Left lobe of liver (tissue), 2 donors: ENCODE results near the gene COG7. TPM values are rescaled to one million over a fixed set of nuclear protein-coding genes. Genes with fewer than 3 reads are reported as not detected.
"Not testable (repeated sequence)": the region's sequence is repeated elsewhere in the genome, so short reads cannot be mapped to it uniquely, and the experiment has no call there.

Experiments
- ATAC-seq: fragments of 200-7000 bp; cut with Tn5 transposase; one replicate; pipeline ENCODE4 v1.9.1; 2020; ENCODE audit warnings: mild to moderate bottlenecking, moderate library complexity
- DNase-seq: peaks from one replicate; pipeline ENCODE4 v3.0.0-alpha.2; 2020; ENCODE audit warnings: low spot score
- total RNA-seq: library from RNA; stranded (reverse); gene quantifications from one replicate; pipeline ENCODE4 v1.2.1, GENCODE V29; 2021
- donor health status: DM: no; HTN: no; CAD: no; lungs with moderate emphysema.
- donor health status: DM: no; HTN: yes; CAD: no.

Gene COG7
- total RNA-seq, 1 donor from 2014 or later, result 6.8 TPM

DNA sequence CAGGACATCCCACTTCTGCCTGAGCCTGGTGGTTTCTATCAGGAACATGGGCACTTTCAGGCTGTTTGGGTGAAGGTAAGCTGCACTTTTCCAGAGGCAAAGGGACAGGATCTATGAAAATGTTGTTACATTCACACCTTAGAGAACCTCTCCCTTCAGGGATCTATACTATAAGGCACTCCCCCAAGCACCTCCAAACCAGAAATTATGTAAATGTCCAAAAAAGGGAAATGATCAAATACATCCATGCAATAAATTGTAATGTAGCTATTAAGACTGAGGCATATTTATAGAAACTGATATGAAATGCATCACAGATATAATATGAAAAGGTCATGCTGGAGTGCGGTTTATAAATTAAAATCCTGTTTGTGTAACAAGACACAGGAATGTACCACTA lies 23.3 kb upstream of the COG7 start:
- ATAC-seq (no peak), DNase-seq (no peak)

DNA sequence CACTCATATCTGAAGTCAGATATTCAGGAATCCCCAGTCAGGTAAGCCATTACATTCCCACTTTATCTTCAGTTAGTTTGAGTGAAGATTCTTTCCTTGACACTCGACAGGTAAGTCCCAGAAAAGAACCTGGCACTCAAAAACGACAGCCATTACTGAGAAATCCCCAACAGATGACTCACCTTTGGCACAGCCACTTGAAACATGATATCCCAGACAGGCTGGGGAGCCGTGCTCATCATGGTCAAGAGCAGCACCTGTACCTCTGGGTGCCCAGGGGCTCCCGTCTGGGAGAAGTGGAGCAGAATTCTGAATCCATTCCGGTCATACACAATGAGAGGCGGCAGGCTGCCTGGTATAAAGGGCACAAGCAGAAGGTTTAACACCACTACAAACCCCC lies 16.8 kb upstream of the COG7 start:
- ATAC-seq, result no peak
- no peak for DNase-seq

DNA sequence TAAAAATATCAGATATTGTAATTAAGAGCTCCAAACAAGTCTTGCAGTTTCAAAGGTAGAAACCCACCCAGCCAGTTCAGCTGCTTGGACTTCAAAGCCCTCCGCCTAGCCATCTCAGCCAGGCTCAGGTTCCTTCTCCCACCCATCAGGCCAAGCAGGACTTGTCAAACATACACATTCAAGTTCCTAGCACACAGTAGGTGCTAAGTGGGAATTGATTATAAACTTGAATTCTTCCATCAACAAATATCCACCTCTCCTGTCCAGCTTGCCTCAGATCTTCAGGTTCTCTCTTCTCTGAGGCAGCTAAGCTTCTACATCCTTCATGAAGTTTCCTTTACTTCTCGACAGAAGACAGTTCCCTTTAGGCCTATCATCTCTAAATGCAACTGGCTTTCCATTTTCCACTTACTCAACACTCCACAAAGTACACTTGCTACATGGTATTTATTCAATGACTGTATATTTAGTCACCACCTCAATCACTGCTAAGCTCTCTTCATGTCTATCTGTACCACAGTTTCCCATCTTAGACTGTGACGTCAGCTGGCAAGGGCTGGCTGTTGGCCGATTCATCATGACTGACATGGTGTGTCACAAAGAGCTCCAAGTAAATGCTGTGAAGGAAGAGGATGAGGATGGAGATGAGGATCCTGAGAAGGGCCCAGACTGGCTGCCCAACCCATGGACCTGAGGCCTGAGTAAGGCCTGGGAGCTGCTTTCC lies 13.3 kb upstream of the COG7 start:
- DNase-seq, result no peak
- no peak for ATAC-seq

DNA sequence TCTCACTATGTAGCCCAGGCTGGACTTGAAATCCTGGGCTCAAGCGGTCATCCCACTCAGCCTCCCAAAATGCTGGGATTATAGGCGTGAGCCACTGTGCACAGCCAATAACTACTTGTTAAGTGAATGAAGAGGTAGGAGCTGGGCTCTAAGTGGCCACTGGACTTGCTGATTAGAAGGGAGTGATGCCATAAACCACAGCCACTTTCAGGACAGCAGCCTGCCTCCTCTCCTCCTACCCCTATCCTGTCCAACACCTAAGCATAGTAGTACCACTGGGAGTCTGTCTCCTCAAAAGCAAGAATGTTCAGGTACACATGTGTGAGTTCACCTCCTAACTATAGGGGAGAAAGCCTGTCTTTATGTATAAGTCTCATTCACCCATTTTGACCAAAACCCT lies 12.2 kb upstream of the COG7 start:
- no peak for DNase-seq
- no peak for ATAC-seq

DNA sequence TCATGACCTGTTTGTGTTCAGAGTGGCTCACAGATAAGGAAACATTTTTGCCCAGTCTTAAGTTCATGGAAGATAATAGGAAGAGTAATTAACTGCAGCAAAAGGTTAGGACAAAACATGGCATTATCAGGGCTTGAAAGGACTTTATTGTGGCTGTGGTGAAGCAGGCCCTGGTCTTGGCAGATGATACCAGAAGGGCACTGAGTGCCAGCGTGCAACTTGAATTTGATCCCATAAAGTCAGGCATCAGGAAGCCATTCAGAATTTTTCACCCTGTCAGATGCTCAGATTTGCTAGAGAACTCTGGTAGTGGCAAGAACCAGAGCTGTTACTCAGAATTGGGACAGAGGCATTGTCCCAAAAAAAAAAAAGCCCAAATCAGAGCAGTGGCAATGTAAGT lies 11.2 kb upstream of the COG7 start:
- DNase-seq (no peak), ATAC-seq (no peak)

DNA sequence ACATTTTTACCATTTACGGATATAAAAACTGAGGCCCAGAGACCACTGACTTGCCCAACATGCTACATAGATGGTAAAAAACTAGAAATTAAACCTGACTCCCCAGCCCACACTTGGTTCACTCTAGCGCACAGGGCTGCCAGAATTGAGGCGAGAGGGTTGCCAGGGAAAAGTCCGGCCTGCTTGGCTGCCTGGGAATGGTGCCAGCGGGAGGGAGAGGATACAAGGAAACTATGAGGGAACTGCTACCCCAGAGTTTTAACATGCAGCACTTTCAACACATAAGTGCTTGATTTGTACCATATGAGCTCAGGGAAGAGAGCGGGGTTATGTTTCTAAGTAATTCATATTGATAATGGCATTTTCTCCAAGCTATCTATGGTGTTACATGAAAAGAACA lies 10.0 kb upstream of the COG7 start:
- DNase-seq, result peak; percentile 79

DNA sequence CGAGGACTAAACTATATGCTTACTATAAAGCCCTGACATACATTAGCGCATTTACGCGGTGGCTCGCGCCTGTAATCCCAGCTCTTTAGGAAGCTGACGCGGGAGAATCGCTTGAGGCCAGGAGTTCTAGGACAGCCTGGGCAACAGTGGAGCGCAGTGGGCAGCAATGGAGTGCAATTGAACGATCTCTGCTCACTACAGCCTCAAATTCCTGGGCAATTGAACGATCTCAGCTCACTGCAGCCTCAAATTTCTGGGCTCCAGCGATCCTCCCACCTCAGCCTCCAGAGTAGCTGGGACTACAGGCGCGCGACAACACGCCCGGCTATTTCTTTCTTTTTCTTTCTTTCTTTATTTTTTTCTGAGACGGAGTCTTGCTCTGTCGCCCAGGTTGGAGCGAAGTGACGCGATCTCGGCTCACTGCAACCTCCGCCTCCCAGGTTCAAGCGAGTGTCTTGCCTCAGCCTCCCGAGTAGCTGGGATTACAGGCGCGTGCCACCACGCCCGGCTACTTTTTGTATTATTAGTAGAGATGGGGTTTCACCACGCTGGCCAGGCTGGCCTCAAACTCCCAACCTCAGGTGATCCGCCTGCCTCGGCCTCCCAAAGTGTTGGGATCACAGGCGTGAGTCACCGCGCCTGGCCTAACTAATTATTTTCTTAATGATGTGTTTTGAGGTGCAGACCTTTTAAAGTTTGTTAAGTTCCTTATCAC lies 506 bp upstream of the COG7 start:
- ATAC-seq (no peak), DNase-seq (no peak)

More for the DNA sequence above, 10.0 kb upstream of the COG7 start:
- ATAC-seq, result peak; percentile 94

DNA sequence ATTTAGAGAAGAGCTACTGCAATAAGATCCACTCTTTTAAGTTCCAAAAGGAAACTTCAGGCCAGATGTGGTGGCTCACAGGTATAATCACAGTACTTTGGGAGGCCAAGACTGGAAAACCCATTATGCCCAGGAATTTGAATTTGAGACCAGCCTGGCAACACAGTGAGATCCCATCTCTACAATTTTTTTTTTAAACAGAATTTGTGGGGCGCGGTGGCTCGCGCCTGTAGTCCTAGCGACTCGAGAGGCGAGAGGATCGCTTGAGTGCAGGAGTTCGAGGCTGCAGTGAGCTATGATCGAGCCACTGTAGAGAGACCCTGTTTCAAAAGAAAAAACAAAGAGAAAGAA lies 793 bp downstream of the COG7 start:
- no peak for DNase-seq
- ATAC-seq, result peak; percentile 3

DNA sequence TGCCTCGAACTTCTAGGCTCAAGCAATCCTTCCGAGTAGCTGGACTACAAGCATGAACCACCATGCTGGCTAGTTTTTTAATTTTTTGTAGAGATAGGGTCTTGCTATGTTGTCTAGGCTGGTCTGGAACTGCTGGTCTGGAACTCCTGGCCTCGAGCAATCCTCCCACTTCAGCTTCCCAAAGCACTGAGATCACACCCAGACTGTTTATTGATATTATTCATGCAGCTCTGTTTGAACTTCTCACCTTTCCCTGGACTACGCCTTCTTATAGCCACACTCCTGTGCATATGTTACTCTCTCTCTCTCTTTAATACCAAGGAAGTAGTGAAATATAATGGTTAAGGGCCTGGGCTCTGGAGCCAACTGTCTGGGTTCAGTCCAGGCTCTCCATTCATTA lies 4.6 kb downstream of the COG7 start:
- ATAC-seq (no peak), DNase-seq (no peak)

DNA sequence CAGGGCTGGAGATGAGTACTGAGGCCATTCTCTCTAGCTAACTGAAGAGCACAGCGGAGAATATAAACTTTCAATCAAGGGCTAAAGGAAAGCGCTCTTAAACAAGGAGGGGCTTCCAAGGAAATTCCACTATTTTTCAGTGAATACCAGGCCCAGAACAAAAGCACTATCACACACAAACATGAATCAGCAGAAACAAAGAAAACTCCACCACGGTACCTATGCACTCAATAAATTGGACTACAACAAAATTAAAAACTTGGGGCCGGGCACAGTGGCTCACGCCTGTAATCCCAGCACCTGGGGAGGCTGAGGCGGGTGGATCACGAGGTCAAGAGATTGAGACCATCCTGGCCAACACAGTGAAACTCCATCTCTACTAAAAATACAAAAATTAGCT lies 15.4 kb downstream of the COG7 start:
- ATAC-seq, result not testable (repeated sequence)

DNA sequence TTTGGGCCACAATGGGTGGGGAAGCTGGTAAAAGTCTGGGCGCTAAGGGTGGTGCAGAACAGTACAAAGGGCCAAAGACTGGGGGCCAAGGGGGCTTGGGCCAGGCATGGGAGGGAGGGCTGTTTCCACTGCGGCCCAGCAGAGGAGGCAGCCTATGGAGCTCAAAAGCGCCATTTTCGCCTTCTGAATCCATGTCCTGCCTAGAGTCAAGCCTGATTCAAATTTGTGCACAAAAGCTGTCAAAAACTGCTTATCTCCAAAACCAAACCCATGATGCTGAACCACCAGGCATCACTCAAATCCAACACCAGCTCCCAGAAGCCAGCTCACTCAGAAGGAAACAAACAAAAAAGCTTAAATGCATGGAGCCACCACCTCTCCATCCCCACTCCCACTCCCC lies 16.0 kb downstream of the COG7 start:
- DNase-seq, result no peak
- no peak for ATAC-seq

More for the DNA sequence above, 15.4 kb downstream of the COG7 start:
- not testable (repeated sequence) for DNase-seq

DNA sequence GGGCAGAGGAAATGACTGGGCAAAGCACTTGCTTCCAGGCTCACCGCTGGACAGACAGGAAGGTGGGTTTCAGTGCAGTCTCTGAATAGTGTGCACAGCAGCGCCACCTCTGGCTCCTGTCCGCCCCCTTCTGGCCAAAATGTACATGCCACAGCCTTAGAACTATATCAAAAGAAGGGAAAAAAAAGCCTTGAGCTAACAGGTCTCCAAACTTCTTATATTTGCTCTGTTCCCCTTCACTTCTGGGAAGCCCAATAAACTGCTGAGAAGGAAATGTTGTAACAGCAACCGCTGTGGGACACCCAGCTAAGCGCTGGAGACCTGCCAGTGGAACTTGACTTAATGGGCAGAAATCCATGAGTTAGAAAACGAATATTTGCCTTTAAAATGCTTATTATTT lies 17.5 kb downstream of the COG7 start:
- peak; percentile 48 for DNase-seq
- peak; percentile 82 for ATAC-seq

DNA sequence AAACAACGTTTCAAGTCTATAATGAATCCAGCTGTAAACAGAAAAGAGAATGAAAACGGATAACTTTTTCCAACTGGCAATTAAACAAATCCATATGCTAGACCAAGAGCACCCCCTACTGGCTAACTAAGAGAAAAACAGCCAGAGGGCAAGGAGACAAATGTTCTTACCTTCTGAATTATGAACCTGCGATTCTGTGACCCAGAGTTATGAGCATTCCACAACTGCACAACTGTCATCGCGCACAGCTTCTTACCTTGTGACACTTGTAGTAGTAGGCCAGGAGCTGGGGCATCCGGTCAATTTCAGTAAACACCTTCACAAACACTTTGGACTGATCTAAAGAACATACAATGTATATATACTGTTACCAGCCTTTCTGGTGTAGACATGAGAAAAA lies 18.6 kb downstream of the COG7 start:
- ATAC-seq (peak; percentile 89), DNase-seq (no peak)

DNA sequence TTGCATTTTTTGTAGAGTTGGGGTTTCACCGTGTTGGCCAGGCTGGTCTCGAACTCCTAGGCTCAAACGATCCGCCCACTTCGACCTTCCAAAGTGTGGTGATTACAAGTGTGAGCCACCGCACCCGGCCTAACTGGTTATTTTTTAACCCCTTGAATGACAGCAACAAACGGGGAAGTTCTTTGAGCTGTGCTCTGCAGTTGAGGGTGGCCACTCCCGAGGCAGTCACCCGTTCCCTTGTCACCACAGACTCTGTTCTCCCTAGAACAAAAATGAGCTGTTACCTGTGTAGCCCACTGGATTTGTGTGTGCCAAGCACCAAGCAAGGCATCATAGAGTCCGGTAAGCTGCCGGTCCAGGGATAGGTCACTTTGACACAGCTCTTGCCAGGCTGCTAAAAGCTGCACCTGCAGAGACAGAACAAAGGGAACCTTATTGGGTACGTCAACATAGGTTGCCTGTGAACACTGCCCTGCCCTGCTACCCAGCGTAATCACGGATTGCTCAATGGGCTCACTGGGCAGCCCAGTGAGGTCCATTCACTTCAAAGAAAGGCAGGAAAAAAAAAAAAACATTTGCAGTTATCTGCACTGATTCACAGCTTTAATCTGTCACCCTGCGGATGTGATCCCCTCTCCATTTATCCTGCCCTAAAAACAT lies 19.6 kb downstream of the COG7 start:
- ATAC-seq, result no peak
- DNase-seq, result no peak

DNA sequence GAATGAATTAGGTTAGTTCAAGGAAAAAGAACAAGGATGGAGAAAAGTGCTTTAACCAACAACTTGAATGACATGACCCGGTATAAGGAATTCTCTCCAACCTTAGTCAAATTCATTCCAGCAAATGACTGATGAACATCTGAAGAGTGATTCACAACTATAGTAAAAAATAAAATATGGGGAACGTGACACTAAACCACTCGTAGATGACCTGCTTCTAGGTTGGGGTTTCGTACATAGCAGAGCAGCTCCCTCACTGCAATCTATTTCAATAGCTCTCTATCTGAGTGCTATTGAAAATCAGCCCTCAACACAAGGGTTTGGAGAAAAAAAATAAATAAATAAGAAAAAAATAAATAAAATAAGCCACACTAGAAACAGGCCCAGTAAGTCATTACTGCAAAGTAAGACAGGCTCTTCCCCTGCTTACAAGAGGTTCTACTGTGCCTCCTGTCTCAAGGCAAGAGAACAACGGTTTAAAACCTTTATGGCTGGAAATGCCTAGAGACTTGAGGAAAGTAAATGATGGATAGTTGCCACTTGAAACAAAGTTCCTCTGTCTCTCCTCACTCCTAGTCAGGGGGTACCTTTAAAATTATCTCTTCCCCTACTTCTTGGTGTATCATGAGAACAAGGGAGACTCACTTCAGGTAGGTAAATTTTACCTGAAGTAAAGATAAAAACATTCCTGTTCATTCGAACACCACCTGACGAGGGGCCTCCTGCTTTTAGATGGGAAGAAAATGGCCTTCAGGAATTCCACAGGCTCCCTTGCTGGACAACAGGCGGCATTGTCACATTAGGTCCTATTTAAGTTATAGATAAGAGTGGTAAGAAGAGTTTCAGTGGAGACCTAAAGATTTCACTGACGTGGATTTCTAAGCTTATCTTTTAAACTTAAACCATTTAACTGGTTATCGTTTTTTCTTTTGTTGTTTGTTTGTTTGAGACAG lies 20.5 kb downstream of the COG7 start:
- DNase-seq, result no peak
- no peak for ATAC-seq

DNA sequence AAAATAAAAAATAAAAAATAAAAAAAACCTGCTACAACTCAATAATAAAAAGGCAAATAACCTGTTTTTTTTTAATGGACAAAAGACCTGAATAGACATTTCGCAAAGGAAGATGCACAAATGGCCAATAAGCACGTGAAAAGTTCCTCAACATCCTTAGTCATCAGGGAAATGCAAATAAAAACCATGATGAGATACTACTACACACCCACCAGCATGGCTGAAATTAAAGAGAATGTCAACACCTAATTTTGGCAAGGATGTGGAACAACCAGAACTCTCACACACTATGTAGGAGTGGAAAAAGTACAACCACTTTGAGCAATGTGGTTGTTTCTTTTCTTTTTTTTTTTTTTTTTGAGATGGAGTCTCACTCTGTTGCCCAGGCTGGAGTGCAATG lies 24.6 kb downstream of the COG7 start:
- ATAC-seq, result no peak
- DNase-seq, result no peak

DNA sequence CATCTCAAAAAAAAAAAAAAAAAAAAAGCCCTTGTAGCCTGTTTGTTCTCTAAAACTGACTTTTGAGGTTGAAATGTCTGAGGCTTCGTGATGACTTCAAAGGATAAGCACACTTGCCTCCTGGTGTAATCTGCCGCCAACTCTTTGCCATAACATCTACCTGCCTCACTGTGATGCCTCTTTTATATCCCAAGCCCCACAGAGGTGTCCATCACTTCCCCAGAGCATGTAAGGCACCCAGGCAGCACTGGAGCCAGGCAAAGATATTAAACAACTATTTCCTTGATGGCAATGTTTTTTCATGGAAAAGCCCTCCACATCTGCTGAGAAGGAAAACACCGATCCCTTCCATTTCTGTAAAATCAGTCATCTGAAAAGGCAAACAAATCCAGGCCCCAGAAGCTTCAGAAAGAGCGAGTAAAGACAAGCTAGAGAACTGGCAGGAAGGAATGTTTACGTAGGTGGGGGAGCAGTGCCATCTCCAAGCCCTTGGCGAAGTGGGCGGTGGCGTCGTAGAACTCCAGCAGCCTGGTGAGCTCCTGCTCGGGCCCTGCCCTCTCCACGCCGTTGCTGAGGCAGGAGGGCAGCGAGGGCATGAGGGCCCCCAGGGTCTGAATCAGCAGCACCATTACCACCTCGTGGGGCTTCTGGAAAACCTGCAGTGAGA lies 28.6 kb downstream of the COG7 start:
- no peak for ATAC-seq
- DNase-seq, result no peak

DNA sequence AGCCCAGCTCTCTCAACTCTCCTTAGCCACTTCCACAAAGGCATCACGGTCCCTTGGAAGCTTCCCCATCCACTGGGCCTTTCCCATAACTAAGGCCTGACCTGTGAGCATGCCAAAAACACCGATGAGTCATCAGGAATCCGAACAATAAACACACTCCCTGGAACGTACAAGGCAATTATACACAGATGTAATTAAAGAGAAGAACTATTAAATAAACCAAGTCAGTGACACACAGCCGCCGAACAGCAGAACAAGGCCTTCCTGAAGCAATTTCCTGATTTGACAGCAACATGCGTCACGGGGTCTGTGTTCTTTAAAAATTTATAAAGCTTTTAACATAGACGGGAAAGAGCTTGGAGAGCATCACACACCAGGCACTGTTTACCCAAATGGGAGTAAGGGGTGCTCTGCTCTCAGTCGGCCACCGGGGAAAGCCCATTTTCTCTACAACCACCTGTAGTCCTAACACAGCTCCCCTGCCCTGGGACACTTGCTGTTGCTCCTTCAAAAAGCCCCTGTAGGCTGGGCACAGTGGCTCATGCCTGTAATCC lies 29.4 kb downstream of the COG7 start:
- peak; percentile 43 for ATAC-seq
- DNase-seq, result no peak

DNA sequence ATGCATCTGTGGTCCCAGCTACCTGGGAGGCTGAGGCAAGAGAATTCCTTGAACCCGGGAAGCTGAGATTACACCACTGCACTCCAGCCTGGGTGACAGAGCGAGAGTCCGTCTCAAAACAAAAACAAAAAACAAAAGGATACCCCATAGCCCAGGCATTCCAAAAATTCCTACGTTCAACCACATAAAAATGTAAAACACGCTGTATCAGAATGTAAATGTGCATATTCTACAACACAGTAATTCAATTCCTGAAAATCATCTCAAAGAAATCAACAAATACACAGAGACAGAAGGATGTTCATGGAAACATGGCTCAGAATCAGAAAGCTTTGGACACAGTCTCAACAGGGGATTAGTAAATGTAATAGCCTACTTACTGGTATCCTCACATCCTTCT lies 33.0 kb downstream of the COG7 start:
- DNase-seq, result no peak
- ATAC-seq, result no peak

DNA sequence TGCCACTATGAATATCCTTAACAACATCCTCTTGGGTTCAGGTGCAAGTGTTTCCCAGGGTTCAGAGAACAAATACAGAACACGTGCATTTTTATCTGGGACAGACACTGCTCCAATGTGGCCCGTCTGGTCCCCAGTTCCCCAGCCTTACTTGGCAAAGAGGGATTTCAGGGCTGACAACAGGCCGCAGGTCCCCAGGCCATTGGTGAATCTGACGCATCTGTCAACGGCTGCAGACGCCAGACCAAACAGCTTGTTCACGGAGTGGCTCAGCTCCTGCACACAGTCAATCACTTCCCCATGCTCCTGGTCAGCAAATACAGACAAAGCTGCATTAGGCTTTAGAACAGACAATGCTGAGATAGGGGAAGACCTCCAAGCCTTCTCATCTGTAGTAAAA lies 36.2 kb downstream of the COG7 start:
- ATAC-seq (no peak), DNase-seq (no peak)
